Activated CD8-positive, alpha-beta memory T cell treated with anti-CD3 and anti-CD28 coated beads, Interleukin-2, amount 50 U/mL, for 24 hours (primary cell): ENCODE data around the gene KLHL7.
"Not testable (repeated sequence)": the region's sequence is repeated elsewhere in the genome, so short reads cannot be mapped to it uniquely, and the experiment has no call there.

Experiments
- DNase-seq: peaks from one replicate; pipeline ENCODE4 v3.0.0-alpha.2; 2020; ENCODE audit errors: extremely low read depth

KLHL7 gene

GRCh38 chr7:23214423-23214822 lies 108.8 kb downstream of the KLHL7 start:
- DNase-seq = no peak

GRCh38 chr7:23214938-23215337 lies 109.4 kb downstream of the KLHL7 start:
- DNase-seq = no peak

- DNase-seq = no peak
Measured at GRCh38 chr7:23216021-23216420, 110.4 kb downstream of the KLHL7 start.

GRCh38 chr7:23218196-23218595 lies 112.6 kb downstream of the KLHL7 start:
- DNase-seq = no peak

GRCh38 chr7:23220690-23221305 lies 115.2 kb downstream of the KLHL7 start:
- no peak for DNase-seq

- no peak for DNase-seq
Measured at GRCh38 chr7:23222439-23223030, 117.0 kb downstream of the KLHL7 start.

GRCh38 chr7:23224364-23224763 lies 118.8 kb downstream of the KLHL7 start:
- DNase-seq = not testable (repeated sequence)

GRCh38 chr7:23226844-23227450 lies 121.4 kb downstream of the KLHL7 start:
- no peak for DNase-seq
